SK-N-SH treated with all-trans-retinoic acid at 6 μM for 48 hours (cell line): ENCODE measurements around the gene UBE2S.

ENCODE experiments used
- ARNTL ChIP-seq: fragments of 450-650 bp; formaldehyde crosslinking; IDR thresholded peaks from 2 replicates; pipeline ENCODE4 v1.5.0; 2020; ENCODE audit warnings: low read depth, mild to moderate bottlenecking, moderate library complexity, borderline replicate concordance
- BACH2 ChIP-seq: fragments of 250-450 bp; sonication (Bioruptor Pico); IDR thresholded peaks from 2 replicates; pipeline ENCODE4 v1.9.0; 2021; ENCODE audit warnings: mild to moderate bottlenecking, borderline replicate concordance
- CSDC2 ChIP-seq: fragments of 250-450 bp; sonication (Bioruptor Pico); IDR thresholded peaks from 2 replicates; pipeline ENCODE4 v1.5.0; 2020; ENCODE audit warnings: mild to moderate bottlenecking, moderate library complexity
- GLIS3 ChIP-seq: fragments of 250-450 bp; sonication (Bioruptor Pico); IDR thresholded peaks from 2 replicates; pipeline ENCODE4 v1.5.0; 2020; ENCODE audit warnings: mild to moderate bottlenecking, moderate library complexity
- ISL1 ChIP-seq: fragments of 250-450 bp; sonication (Bioruptor Pico); IDR thresholded peaks from 2 replicates; pipeline ENCODE4 v2.1.2; 2022; ENCODE audit warnings: mild to moderate bottlenecking, moderate library complexity
- PPARA ChIP-seq: fragments of 250-450 bp; sonication (Bioruptor Pico); IDR thresholded peaks from 2 replicates; pipeline ENCODE4 v1.5.0; 2020; ENCODE audit warnings: mild to moderate bottlenecking, borderline replicate concordance
- RARB ChIP-seq: fragments of 250-450 bp; sonication (Bioruptor Pico); IDR thresholded peaks from 2 replicates; pipeline ENCODE4 v1.8.0; 2021; ENCODE audit warnings: mild to moderate bottlenecking, moderate library complexity
- ZFP3 ChIP-seq: fragments of 250-450 bp; sonication (Bioruptor Pico); IDR thresholded peaks from 2 replicates; pipeline ENCODE4 v1.5.0; 2020; ENCODE audit warnings: mild to moderate bottlenecking, moderate library complexity
- ZFP30 ChIP-seq: fragments of 450-650 bp; formaldehyde crosslinking; IDR thresholded peaks from 2 replicates; pipeline ENCODE4 v1.5.0; 2022; ENCODE audit warnings: mild to moderate bottlenecking, moderate library complexity
- ZNF565 ChIP-seq: fragments of 450-650 bp; formaldehyde crosslinking; conservative IDR thresholded peaks from 2 replicates; pipeline ENCODE4 v1.5.0; 2020; ENCODE audit warnings: low read depth, mild to moderate bottlenecking, moderate library complexity
- ZNF8 ChIP-seq: fragments of 450-650 bp; formaldehyde crosslinking; IDR thresholded peaks from 2 replicates; pipeline ENCODE4 v1.5.0; 2020; ENCODE audit warnings: mild to moderate bottlenecking, moderate library complexity
- TF ChIP-seq, protein P1 (sequence below): fragments of 250-450 bp; sonication (Bioruptor Pico); IDR thresholded peaks from 2 replicates; pipeline ENCODE4 v1.8.0; 2020; ENCODE audit warnings: mild to moderate bottlenecking, moderate library complexity, borderline replicate concordance
- TF ChIP-seq, protein P2 (sequence below): fragments of 250-450 bp; sonication (Bioruptor Pico); IDR thresholded peaks from 2 replicates; pipeline ENCODE4 v1.5.1; 2020; ENCODE audit warnings: low read depth, mild to moderate bottlenecking, moderate library complexity
- TF ChIP-seq, protein P3 (sequence below): fragments of 250-450 bp; sonication (Bioruptor Pico); IDR thresholded peaks from 2 replicates; pipeline ENCODE4 v1.5.1; 2021; ENCODE audit warnings: mild to moderate bottlenecking, moderate library complexity

DNA sequence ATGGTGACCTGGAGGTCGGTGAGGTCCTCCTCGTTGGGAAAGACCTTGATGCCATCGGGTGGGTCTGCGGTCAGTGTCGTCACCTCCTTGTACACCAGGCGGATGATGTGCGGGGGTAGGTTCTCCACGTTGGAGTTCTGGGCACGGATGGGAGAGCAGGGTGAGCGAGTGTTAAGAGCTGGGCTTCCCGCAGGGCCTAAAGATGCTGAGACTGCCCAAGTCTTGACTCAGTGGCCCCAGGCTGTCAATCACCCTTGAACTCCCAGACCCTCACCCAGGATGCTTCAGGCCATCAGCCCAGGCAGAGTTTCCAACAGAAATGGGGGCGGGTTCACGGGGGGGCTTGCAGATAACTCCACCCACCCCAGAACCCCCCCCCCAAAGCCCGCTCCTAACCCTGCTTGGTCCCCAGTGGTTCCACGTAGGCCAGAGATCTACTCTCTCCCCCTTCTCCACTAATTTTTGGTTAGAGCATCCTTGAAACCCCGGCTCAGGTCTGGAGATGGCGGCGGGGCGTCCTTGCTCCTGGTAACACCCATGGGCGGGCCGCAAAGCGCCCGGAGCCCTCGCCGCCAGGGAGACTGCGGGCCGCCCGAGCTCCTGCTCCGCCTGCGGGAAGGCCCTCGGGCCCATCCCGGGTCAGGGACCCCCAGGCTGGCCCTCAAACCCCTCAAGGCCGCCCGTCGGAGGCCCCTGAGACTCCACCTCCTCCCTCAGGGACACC lies 600 bp downstream of the UBE2S start:
- TF ChIP-seq CSDC2 (CRISPR knock-in tag) = no peak
- no peak for TF ChIP-seq RARB (CRISPR knock-in tag)
- TF ChIP-seq, protein P1, sequence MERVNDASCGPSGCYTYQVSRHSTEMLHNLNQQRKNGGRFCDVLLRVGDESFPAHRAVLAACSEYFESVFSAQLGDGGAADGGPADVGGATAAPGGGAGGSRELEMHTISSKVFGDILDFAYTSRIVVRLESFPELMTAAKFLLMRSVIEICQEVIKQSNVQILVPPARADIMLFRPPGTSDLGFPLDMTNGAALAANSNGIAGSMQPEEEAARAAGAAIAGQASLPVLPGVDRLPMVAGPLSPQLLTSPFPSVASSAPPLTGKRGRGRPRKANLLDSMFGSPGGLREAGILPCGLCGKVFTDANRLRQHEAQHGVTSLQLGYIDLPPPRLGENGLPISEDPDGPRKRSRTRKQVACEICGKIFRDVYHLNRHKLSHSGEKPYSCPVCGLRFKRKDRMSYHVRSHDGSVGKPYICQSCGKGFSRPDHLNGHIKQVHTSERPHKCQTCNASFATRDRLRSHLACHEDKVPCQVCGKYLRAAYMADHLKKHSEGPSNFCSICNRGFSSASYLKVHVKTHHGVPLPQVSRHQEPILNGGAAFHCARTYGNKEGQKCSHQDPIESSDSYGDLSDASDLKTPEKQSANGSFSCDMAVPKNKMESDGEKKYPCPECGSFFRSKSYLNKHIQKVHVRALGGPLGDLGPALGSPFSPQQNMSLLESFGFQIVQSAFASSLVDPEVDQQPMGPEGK (CRISPR knock-in tag) = no peak
- no peak for TF ChIP-seq ZNF8
- no peak for TF ChIP-seq ZFP3 (CRISPR knock-in tag)
- TF ChIP-seq PPARA (CRISPR knock-in tag) = no peak
- no peak for TF ChIP-seq GLIS3 (CRISPR knock-in tag)
- TF ChIP-seq ZNF565 (CRISPR knock-in tag) = no peak
- TF ChIP-seq ZFP30 (CRISPR knock-in tag) = no peak
- no peak for TF ChIP-seq ISL1 (CRISPR knock-in tag)
- no peak for TF ChIP-seq ARNTL (CRISPR knock-in tag)
- TF ChIP-seq, protein P2, sequence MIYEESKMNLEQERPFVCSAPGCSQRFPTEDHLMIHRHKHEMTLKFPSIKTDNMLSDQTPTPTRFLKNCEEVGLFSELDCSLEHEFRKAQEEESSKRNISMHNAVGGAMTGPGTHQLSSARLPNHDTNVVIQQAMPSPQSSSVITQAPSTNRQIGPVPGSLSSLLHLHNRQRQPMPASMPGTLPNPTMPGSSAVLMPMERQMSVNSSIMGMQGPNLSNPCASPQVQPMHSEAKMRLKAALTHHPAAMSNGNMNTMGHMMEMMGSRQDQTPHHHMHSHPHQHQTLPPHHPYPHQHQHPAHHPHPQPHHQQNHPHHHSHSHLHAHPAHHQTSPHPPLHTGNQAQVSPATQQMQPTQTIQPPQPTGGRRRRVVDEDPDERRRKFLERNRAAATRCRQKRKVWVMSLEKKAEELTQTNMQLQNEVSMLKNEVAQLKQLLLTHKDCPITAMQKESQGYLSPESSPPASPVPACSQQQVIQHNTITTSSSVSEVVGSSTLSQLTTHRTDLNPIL (CRISPR knock-in tag) = no peak
- no peak for TF ChIP-seq BACH2 (CRISPR knock-in tag)
- TF ChIP-seq, protein P3, sequence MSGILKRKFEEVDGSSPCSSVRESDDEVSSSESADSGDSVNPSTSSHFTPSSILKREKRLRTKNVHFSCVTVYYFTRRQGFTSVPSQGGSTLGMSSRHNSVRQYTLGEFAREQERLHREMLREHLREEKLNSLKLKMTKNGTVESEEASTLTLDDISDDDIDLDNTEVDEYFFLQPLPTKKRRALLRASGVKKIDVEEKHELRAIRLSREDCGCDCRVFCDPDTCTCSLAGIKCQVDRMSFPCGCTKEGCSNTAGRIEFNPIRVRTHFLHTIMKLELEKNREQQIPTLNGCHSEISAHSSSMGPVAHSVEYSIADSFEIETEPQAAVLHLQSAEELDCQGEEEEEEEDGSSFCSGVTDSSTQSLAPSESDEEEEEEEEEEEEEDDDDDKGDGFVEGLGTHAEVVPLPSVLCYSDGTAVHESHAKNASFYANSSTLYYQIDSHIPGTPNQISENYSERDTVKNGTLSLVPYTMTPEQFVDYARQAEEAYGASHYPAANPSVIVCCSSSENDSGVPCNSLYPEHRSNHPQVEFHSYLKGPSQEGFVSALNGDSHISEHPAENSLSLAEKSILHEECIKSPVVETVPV = no peak
